GM12891 (cell line): ENCODE measurements around the gene MAMDC4.

Experiments used
- DNase-seq: peaks from one replicate; pipeline ENCODE4 v3.0.0; 2011; ENCODE audit warnings: low spot score; ENCODE audit not compliant: insufficient read length
- FAIRE-seq: peaks from 2 replicates; lab custom pipeline; 2011; peaks lifted over from hg19 to GRCh38; lab: Jason Lieb, UNC
- PAX5 ChIP-seq: IDR thresholded peaks from 2 replicates; pipeline ENCODE4 v1.6.1; 2011; ENCODE audit warnings: low read length, moderate library complexity, mild to moderate bottlenecking; ENCODE audit not compliant: insufficient read depth, severe bottlenecking
- POLR2A ChIP-seq: IDR thresholded peaks from 2 replicates; pipeline ENCODE4 v1.6.1; 2011; ENCODE audit warnings: low read depth, low read length, control low read depth
- POLR2AphosphoS5 ChIP-seq: IDR thresholded peaks from 2 replicates; pipeline ENCODE4 v1.6.1; 2011; ENCODE audit warnings: low read depth, low read length, control low read depth
- POU2F2 ChIP-seq: IDR thresholded peaks from 2 replicates; pipeline ENCODE4 v1.6.1; 2011; ENCODE audit warnings: low read depth, mild to moderate bottlenecking, control low read depth, low read length, moderate library complexity
- SPI1 ChIP-seq: IDR thresholded peaks from 2 replicates; pipeline ENCODE4 v1.6.1; 2011; ENCODE audit warnings: low read depth, low read length, control low read depth
- TAF1 ChIP-seq: IDR thresholded peaks from 2 replicates; pipeline ENCODE4 v1.6.1; 2011; ENCODE audit warnings: low read depth, low read length, control low read depth

MAMDC4 gene

GRCh38 chr9:136844761-136845464 lies 7.2 kb upstream of the MAMDC4 start:
- no peak for DNase-seq
- no peak for FAIRE-seq
- TF ChIP-seq POLR2A (no peak), TAF1 (no peak), POLR2AphosphoS5 (no peak), POU2F2 (no peak), SPI1 (no peak), PAX5 (no peak)

GRCh38 chr9:136845465-136846260 lies 6.5 kb upstream of the MAMDC4 start:
- FAIRE-seq: no peak
- no peak for TF ChIP-seq TAF1
- TF ChIP-seq SPI1: no peak
- no peak for TF ChIP-seq POLR2A
- no peak for TF ChIP-seq POU2F2
- no peak for TF ChIP-seq POLR2AphosphoS5
- no peak for TF ChIP-seq PAX5
- DNase-seq: no peak

GRCh38 chr9:136846376-136847087 lies 5.6 kb upstream of the MAMDC4 start:
- TF ChIP-seq POLR2A (no peak), POU2F2 (no peak), POLR2AphosphoS5 (no peak)
- DNase-seq (no peak), FAIRE-seq (peak; percentile 58)

- FAIRE-seq: no peak
- DNase-seq: no peak
- TF ChIP-seq SPI1 (no peak), POLR2AphosphoS5 (no peak), POLR2A (no peak), TAF1 (no peak), POU2F2 (no peak), PAX5 (no peak)
These were observed 4.9 kb upstream of the MAMDC4 start for GRCh38 chr9:136847088-136847825.

- TF ChIP-seq SPI1 (no peak), POLR2AphosphoS5 (peak; percentile 63; the same call in 1 of the 2 replicates), POLR2A (0 out of 2 replicates have a peak, but pooled peaks have one; percentile 9), POU2F2 (no peak)
- DNase-seq (peak; percentile 65), FAIRE-seq (peak; percentile 94)
These were observed 4.2 kb upstream of the MAMDC4 start for GRCh38 chr9:136847826-136848392.

- peak; percentile 74 for DNase-seq
- no peak for FAIRE-seq
- TF ChIP-seq POLR2A (no peak), POU2F2 (no peak), POLR2AphosphoS5 (no peak), TAF1 (no peak), SPI1 (no peak), PAX5 (no peak)
These were observed 3.6 kb upstream of the MAMDC4 start for GRCh38 chr9:136848393-136849037.

GRCh38 chr9:136849038-136849959 lies 2.8 kb upstream of the MAMDC4 start, which contains the start of gene PHPT1:
TSS of gene PHPT1 (plus strand) at chr9:136849409. CDS start at chr9:136849431, 22 bp downstream.
- FAIRE-seq (peak; percentile 100), DNase-seq (peak; percentile 100)
- TF ChIP-seq TAF1: peak; percentile 70
- peak; percentile 72 for TF ChIP-seq POU2F2
- TF ChIP-seq POLR2A: peak; percentile 88
- TF ChIP-seq PAX5: no peak
- no peak for TF ChIP-seq SPI1
- TF ChIP-seq POLR2AphosphoS5: peak; percentile 88
